HepG2 (cell line): ENCODE measurements around the gene MCRS1. TPM values are rescaled to one million over a fixed set of nuclear protein-coding genes. Genes with fewer than 3 reads are reported as not detected.

Experiments
- HMGXB3 ChIP-seq: sonication (generic); formaldehyde crosslinking; IDR thresholded peaks from 2 replicates; pipeline ENCODE4 v1.4.0; 2020; ENCODE audit warnings: missing genetic modification reagents, borderline replicate concordance
- ISL2 ChIP-seq: sonication (generic); formaldehyde crosslinking; IDR thresholded peaks from 2 replicates; pipeline ENCODE4 v1.5.0; 2020; ENCODE audit warnings: missing genetic modification reagents
- PTBP1 ChIP-seq: fragments of 200-400 bp; formaldehyde crosslinking; IDR thresholded peaks from 2 replicates; pipeline ENCODE4 v1.6.1; 2018; ENCODE audit warnings: low read length, low read depth; ENCODE audit not compliant: poor library complexity, severe bottlenecking
- TRAFD1 ChIP-seq: sonication (generic); formaldehyde crosslinking; IDR thresholded peaks from 2 replicates; pipeline ENCODE4 v1.5.1; 2020; ENCODE audit warnings: missing genetic modification reagents, mild to moderate bottlenecking, borderline replicate concordance
- ZBTB40 ChIP-seq, 2 experiments: fragments of 450-650 bp in 1 of 2; sonication (generic) in 1 of 2; formaldehyde crosslinking in 1 of 2; IDR thresholded peaks; 2 replicates each; pipeline versions ENCODE4 v1.6.1 to v1.8.0; 2016 to 2022; ENCODE audit warnings: antibody characterized with exemption in 1 of 2, mild to moderate bottlenecking in 1 of 2, missing genetic modification reagents in 1 of 2
- ZBTB42 ChIP-seq: sonication (generic); formaldehyde crosslinking; IDR thresholded peaks from 2 replicates; pipeline ENCODE4 v1.5.0; 2020; ENCODE audit warnings: mild to moderate bottlenecking, missing genetic modification reagents
- ZFP62 ChIP-seq: sonication (generic); formaldehyde crosslinking; IDR thresholded peaks from 2 replicates; pipeline ENCODE4 v1.4.0; 2020; ENCODE audit warnings: missing genetic modification reagents
- ZNF160 ChIP-seq: sonication (generic); formaldehyde crosslinking; IDR thresholded peaks from 2 replicates; pipeline ENCODE4 v1.8.0; 2022; ENCODE audit warnings: mild to moderate bottlenecking, inconsistent platforms, missing genetic modification reagents
- ZNF24 ChIP-seq: fragments of 450-650 bp; IDR thresholded peaks from 2 replicates; pipeline ENCODE4 v1.6.1; 2017; ENCODE audit warnings: antibody characterized with exemption, mild to moderate bottlenecking
- polyA plus RNA-seq, 8 experiments: library from polyadenylated mRNA; depleted of rRNA in 3 of 8; stranded (reverse) in 7 of 8; unstranded in 1 of 8; fragments of >200 nt; fragmentation: Illumina TruSeq in 4 of 8; extraction: Trizol in 4 of 8; gene quantifications; 2 replicates each; pipeline versions ENCODE4 v1.2.1 to v1.2.3, GENCODE V29; 2011 to 2016; ENCODE audit warnings: low read depth in 4 of 8, missing spikeins in 1 of 8, mixed read lengths in 1 of 8; ENCODE audit not compliant: insufficient read depth in 1 of 8
- total RNA-seq, 5 experiments: library from RNA; depleted of rRNA; stranded (reverse); fragments of >200 nt; fragmentation: Illumina TruSeq; extraction: Trizol; gene quantifications; 2 replicates each; pipeline ENCODE4 v1.2.3, GENCODE V29; 2016; ENCODE audit warnings: low read depth in 1 of 5
- TF ChIP-seq, protein P1 (sequence below): sonication (generic); formaldehyde crosslinking; IDR thresholded peaks from 2 replicates; pipeline ENCODE4 v1.5.1; 2020; ENCODE audit warnings: missing genetic modification reagents, mild to moderate bottlenecking, borderline replicate concordance

Gene MCRS1
- total and polyA plus RNA-seq, 2 of the 13 experiments (the other 11 are each of a cell fraction or from before 2014, with no cell fraction given): 51.0 to 66.3 TPM

GRCh38 chr12:49550693-49551252, 17.2 kb downstream of the MCRS1 start (continued):
- no peak for TF ChIP-seq ZBTB40 (IDR thresholded peaks at IDR 0.05)
- TF ChIP-seq ZBTB40 (CRISPR knock-in tag; IDR thresholded peaks at IDR 0.05): no peak
- no peak for TF ChIP-seq TRAFD1 (CRISPR knock-in tag)
- no peak for TF ChIP-seq PTBP1
- TF ChIP-seq, protein P1, sequence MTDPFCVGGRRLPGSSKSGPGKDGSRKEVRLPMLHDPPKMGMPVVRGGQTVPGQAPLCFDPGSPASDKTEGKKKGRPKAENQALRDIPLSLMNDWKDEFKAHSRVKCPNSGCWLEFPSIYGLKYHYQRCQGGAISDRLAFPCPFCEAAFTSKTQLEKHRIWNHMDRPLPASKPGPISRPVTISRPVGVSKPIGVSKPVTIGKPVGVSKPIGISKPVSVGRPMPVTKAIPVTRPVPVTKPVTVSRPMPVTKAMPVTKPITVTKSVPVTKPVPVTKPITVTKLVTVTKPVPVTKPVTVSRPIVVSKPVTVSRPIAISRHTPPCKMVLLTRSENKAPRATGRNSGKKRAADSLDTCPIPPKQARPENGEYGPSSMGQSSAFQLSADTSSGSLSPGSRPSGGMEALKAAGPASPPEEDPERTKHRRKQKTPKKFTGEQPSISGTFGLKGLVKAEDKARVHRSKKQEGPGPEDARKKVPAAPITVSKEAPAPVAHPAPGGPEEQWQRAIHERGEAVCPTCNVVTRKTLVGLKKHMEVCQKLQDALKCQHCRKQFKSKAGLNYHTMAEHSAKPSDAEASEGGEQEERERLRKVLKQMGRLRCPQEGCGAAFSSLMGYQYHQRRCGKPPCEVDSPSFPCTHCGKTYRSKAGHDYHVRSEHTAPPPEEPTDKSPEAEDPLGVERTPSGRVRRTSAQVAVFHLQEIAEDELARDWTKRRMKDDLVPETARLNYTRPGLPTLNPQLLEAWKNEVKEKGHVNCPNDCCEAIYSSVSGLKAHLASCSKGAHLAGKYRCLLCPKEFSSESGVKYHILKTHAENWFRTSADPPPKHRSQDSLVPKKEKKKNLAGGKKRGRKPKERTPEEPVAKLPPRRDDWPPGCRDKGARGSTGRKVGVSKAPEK: no peak
- no peak for TF ChIP-seq ZFP62 (CRISPR knock-in tag)
- no peak for TF ChIP-seq ZNF160 (CRISPR knock-in tag)
- no peak for TF ChIP-seq ZNF24
- no peak for TF ChIP-seq ZBTB42 (CRISPR knock-in tag)
- TF ChIP-seq HMGXB3 (CRISPR knock-in tag): no peak
- no peak for TF ChIP-seq ISL2 (CRISPR knock-in tag)
